Type B pancreatic cell (in vitro differentiated cells): Measurements from ENCODE around the gene IFFO2. TPM values are rescaled to one million over a fixed set of nuclear protein-coding genes. Genes with fewer than 3 reads are reported as not detected.

Source experiments
- DNase-seq: peaks from one replicate; pipeline ENCODE4 v3.0.0; 2021; ENCODE audit warnings: mixed read lengths; ENCODE audit not compliant: unreplicated experiment; ENCODE audit errors: extremely low spot score
- H3K27ac Mint-ChIP-seq: 2 replicates; pipeline ENCODE4 v1.8.0; 2021; ENCODE audit warnings: mild to moderate bottlenecking, mixed read lengths
- H3K27me3 Mint-ChIP-seq: 2 replicates; pipeline ENCODE4 v1.8.0; 2021; ENCODE audit warnings: mixed read lengths
- H3K36me3 Mint-ChIP-seq: 2 replicates; pipeline ENCODE4 v1.8.0; 2021; ENCODE audit warnings: mixed read lengths
- H3K4me1 Mint-ChIP-seq: one replicate; pipeline ENCODE4 v1.8.0; 2021; ENCODE audit warnings: mixed read lengths; ENCODE audit not compliant: unreplicated experiment
- H3K4me3 Mint-ChIP-seq: 2 replicates; pipeline ENCODE4 v1.8.0; 2021; ENCODE audit warnings: mild to moderate bottlenecking, mixed read lengths
- H3K9me3 Mint-ChIP-seq: 2 replicates; pipeline ENCODE4 v1.8.0; 2021; ENCODE audit warnings: mixed read lengths
- CTCF ChIP-seq: fragments of 200-600 bp; sonication (generic); conservative IDR thresholded peaks from 2 replicates; pipeline ENCODE4 v1.5.0; 2021; ENCODE audit warnings: antibody characterized with exemption, mild to moderate bottlenecking
- total RNA-seq: library from RNA; stranded (reverse); gene quantifications from 2 replicates; pipeline ENCODE4 v1.2.1, GENCODE V29; 2021; ENCODE audit warnings: low replicate concordance

Gene IFFO2
- total RNA-seq, 1 donor from 2014 or later: 11.3 TPM

GRCh38 chr1:18954270-18955071, 2.0 kb downstream of the IFFO2 start:
- no peak for DNase-seq
- no peaks in the 10 kb centered on the region for H3K36me3 Mint-ChIP-seq
- no peak for TF ChIP-seq CTCF
- peak overlapping the region; percentile 87 for H3K4me3 Mint-ChIP-seq
- peaks cover 43% of the 10 kb centered on the region for H3K27me3 Mint-ChIP-seq
- peak overlapping the region; percentile 34 for H3K27ac Mint-ChIP-seq
- H3K4me1 Mint-ChIP-seq: peaks cover 30% of the 10 kb centered on the region
- no peaks in the 10 kb centered on the region for H3K9me3 Mint-ChIP-seq

GRCh38 chr1:18953731-18954231, 2.7 kb downstream of the IFFO2 start:
- Mint-ChIP-seq H3K27ac (peak overlapping the region; percentile 34), H3K4me1 (peaks cover 37% of the 10 kb centered on the region), H3K36me3 (no peaks in the 10 kb centered on the region), H3K4me3 (peak overlapping the region; percentile 87), H3K27me3 (peaks cover 38% of the 10 kb centered on the region), H3K9me3 (no peaks in the 10 kb centered on the region)
- TF ChIP-seq CTCF: no peak
- no peak for DNase-seq

DNA sequence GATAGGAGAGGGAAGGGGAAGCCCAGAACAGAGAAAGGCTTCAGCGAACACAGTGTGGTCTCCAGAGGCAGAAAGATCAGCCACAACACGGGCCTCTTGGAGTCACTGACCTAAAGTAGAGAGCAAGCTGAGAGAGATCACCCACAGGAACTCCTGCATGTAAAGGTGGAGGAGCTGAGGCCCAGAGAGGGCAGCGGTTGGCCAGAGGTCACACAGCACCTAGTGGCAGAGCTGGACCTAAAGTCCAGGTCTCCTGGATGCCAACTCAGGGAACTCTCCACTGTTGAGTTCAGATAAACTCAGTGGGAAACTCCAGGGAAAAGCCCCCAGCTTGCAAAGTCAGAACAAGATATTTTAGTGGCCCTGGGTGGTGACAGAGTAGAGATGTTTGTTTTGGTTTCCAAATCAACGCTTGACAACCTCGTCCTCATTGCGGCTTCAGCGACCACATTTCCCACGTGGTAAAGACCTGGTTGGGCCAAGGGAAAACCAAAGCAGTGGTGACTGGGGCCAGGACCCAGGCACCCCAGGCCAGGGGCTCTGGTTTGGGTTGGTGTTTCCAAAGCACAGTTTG, 4.6 kb downstream of the IFFO2 start:
- no peak overlapping the region for H3K4me3 Mint-ChIP-seq
- peaks cover 54% of the 10 kb centered on the region for H3K4me1 Mint-ChIP-seq
- peaks cover 24% of the 10 kb centered on the region for H3K27me3 Mint-ChIP-seq
- no peaks in the 10 kb centered on the region for H3K9me3 Mint-ChIP-seq
- TF ChIP-seq CTCF: no peak
- H3K36me3 Mint-ChIP-seq: no peaks in the 10 kb centered on the region
- no peak for DNase-seq
- H3K27ac Mint-ChIP-seq: no peak overlapping the region

GRCh38 chr1:18951416-18951815, 5.1 kb downstream of the IFFO2 start:
- peaks cover 24% of the 10 kb centered on the region for H3K27me3 Mint-ChIP-seq
- peaks cover 57% of the 10 kb centered on the region for H3K4me1 Mint-ChIP-seq
- no peak overlapping the region for H3K4me3 Mint-ChIP-seq
- TF ChIP-seq CTCF: no peak
- DNase-seq: no peak
- H3K36me3 Mint-ChIP-seq: no peaks in the 10 kb centered on the region
- H3K27ac Mint-ChIP-seq: no peak overlapping the region
- H3K9me3 Mint-ChIP-seq: no peaks in the 10 kb centered on the region

GRCh38 chr1:18950401-18951026, 6.0 kb downstream of the IFFO2 start:
- peaks cover 24% of the 10 kb centered on the region for H3K27me3 Mint-ChIP-seq

More at GRCh38 chr1:18950401-18951026, 6.0 kb downstream of the IFFO2 start:
- no peak for DNase-seq
- H3K4me3 Mint-ChIP-seq: peak overlapping the region; percentile 61
- no peaks in the 10 kb centered on the region for H3K36me3 Mint-ChIP-seq
- TF ChIP-seq CTCF: no peak
- no peaks in the 10 kb centered on the region for H3K9me3 Mint-ChIP-seq
- peaks cover 62% of the 10 kb centered on the region for H3K4me1 Mint-ChIP-seq
- peak overlapping the region; percentile 85 for H3K27ac Mint-ChIP-seq
